IPS DF 6.9 (cell line): ENCODE measurements around the gene FAXC.

Experiments used
- DNase-seq: peaks from one replicate; pipeline ENCODE4 v3.0.0-alpha.2; 2013; ENCODE audit warnings: low read depth, low spot score
- H3K27ac ChIP-seq: one replicate; pipeline ENCODE4 v1.5.1; 2013; ENCODE audit warnings: low read length, control low read depth
- H3K27me3 ChIP-seq: 2 replicates; pipeline ENCODE4 v1.6.1; 2013; ENCODE audit warnings: mild to moderate bottlenecking, low read length; ENCODE audit not compliant: control insufficient read depth, insufficient read depth
- H3K36me3 ChIP-seq: 2 replicates; pipeline ENCODE4 v1.6.1; 2013; ENCODE audit warnings: low read length; ENCODE audit not compliant: control insufficient read depth, insufficient read depth
- H3K4me1 ChIP-seq: 2 replicates; pipeline ENCODE4 v1.6.1; 2013; ENCODE audit warnings: low read length; ENCODE audit not compliant: control insufficient read depth, insufficient read depth
- H3K4me3 ChIP-seq: 2 replicates; pipeline ENCODE4 v1.5.1; 2013; ENCODE audit warnings: mild to moderate bottlenecking, low read length
- H3K9me3 ChIP-seq: 2 replicates; pipeline ENCODE4 v1.6.1; 2013; ENCODE audit warnings: low read length, inconsistent platforms; ENCODE audit not compliant: control insufficient read depth, insufficient read depth
- WGBS: extraction: QIAGEN DNeasy Blood & Tissue Kit; methylation state at CpG from one replicate; pipeline ENCODE4 v1.1.7; 2013; ENCODE audit warnings: mixed read lengths, missing lambda C conversion rate; ENCODE audit not compliant: insufficient read length, insufficient coverage; 5-methylcytosine and 5-hydroxymethylcytosine counted together

The FAXC gene

GRCh38 chr6:99310553-99310952 is 38.9 kb downstream of the FAXC start:
- no peak overlapping the region for H3K4me3 ChIP-seq
- no peak for DNase-seq
- H3K4me1 ChIP-seq = peaks cover 2% of the 10 kb centered on the region
- no peaks in the 10 kb centered on the region for H3K9me3 ChIP-seq
- H3K27me3 ChIP-seq = no peaks in the 10 kb centered on the region
- H3K27ac ChIP-seq = no peak overlapping the region
- WGBS = no CpG with 5 or more reads among the region's 1 CpG
- H3K36me3 ChIP-seq = no peaks in the 10 kb centered on the region

- DNase-seq = no peak
- WGBS = no CpG with 5 or more reads among the region's 4 CpGs
- Histone ChIP-seq H3K27ac (no peak overlapping the region), H3K4me3 (no peak overlapping the region), H3K36me3 (no peaks in the 10 kb centered on the region), H3K9me3 (no peaks in the 10 kb centered on the region), H3K27me3 (no peaks in the 10 kb centered on the region), H3K4me1 (peaks cover 2% of the 10 kb centered on the region)
Observed at GRCh38 chr6:99309557-99309956, 39.9 kb downstream of the FAXC start.

GRCh38 chr6:99308788-99309187 is 40.7 kb downstream of the FAXC start:
- Histone ChIP-seq H3K27me3 (no peaks in the 10 kb centered on the region), H3K36me3 (no peaks in the 10 kb centered on the region), H3K4me1 (peaks cover 2% of the 10 kb centered on the region; the same call in 1 of the 2 replicates), H3K9me3 (no peaks in the 10 kb centered on the region), H3K27ac (no peak overlapping the region), H3K4me3 (no peak overlapping the region)
- WGBS = 100% methylated on average over 1 of the region's 3 CpGs
- no peak for DNase-seq

- Histone ChIP-seq H3K4me1 (peaks cover 2% of the 10 kb centered on the region; the same call in 1 of the 2 replicates), H3K27ac (no peak overlapping the region), H3K27me3 (no peaks in the 10 kb centered on the region), H3K4me3 (no peak overlapping the region), H3K36me3 (no peaks in the 10 kb centered on the region), H3K9me3 (no peaks in the 10 kb centered on the region)
- no CpG with 5 or more reads among the region's 11 CpGs for WGBS
- DNase-seq = no peak
Observed at GRCh38 chr6:99307295-99307907, 42.1 kb downstream of the FAXC start.

GRCh38 chr6:99306341-99306740 is 43.1 kb downstream of the FAXC start:
- H3K4me3 ChIP-seq = no peak overlapping the region
- H3K9me3 ChIP-seq = no peaks in the 10 kb centered on the region
- H3K36me3 ChIP-seq = no peaks in the 10 kb centered on the region
- no peak overlapping the region for H3K27ac ChIP-seq
- peaks cover 2% of the 10 kb centered on the region; the same call in 1 of the 2 replicates for H3K4me1 ChIP-seq
- WGBS = 100% methylated on average over 1 of the region's 3 CpGs
- H3K27me3 ChIP-seq = no peaks in the 10 kb centered on the region
- no peak for DNase-seq

GRCh38 chr6:99305021-99305554 is 44.4 kb downstream of the FAXC start:
- H3K27me3 ChIP-seq = no peaks in the 10 kb centered on the region
- no peaks in the 10 kb centered on the region for H3K36me3 ChIP-seq
- H3K4me3 ChIP-seq = no peak overlapping the region
- H3K27ac ChIP-seq = no peak overlapping the region
- H3K4me1 ChIP-seq = peaks cover 2% of the 10 kb centered on the region; the same call in 1 of the 2 replicates
- DNase-seq = no peak
- no peaks in the 10 kb centered on the region for H3K9me3 ChIP-seq
- no CpG with 5 or more reads among the region's 5 CpGs for WGBS

GRCh38 chr6:99297415-99297814 is 52.1 kb downstream of the FAXC start:
- Histone ChIP-seq H3K36me3 (no peaks in the 10 kb centered on the region), H3K4me1 (no peaks in the 10 kb centered on the region), H3K9me3 (no peaks in the 10 kb centered on the region), H3K27ac (no peak overlapping the region), H3K27me3 (no peaks in the 10 kb centered on the region), H3K4me3 (no peak overlapping the region)
- DNase-seq = no peak
- WGBS = no CpG with 5 or more reads among the region's 5 CpGs

GRCh38 chr6:99297006-99297405 is 52.5 kb downstream of the FAXC start:
- Histone ChIP-seq H3K4me1 (no peaks in the 10 kb centered on the region), H3K27me3 (no peaks in the 10 kb centered on the region), H3K4me3 (no peak overlapping the region), H3K27ac (no peak overlapping the region), H3K9me3 (no peaks in the 10 kb centered on the region), H3K36me3 (no peaks in the 10 kb centered on the region)
- WGBS = no CpG with 5 or more reads among the region's 1 CpG
- no peak for DNase-seq

- no peak overlapping the region for H3K27ac ChIP-seq
- H3K36me3 ChIP-seq = no peaks in the 10 kb centered on the region
- no peaks in the 10 kb centered on the region for H3K9me3 ChIP-seq
- no peaks in the 10 kb centered on the region for H3K27me3 ChIP-seq
- no peak overlapping the region for H3K4me3 ChIP-seq
- no CpG with 5 or more reads among the region's 5 CpGs for WGBS
- no peaks in the 10 kb centered on the region for H3K4me1 ChIP-seq
- no peak for DNase-seq
Observed at GRCh38 chr6:99296261-99296660, 53.2 kb downstream of the FAXC start.

- Histone ChIP-seq H3K9me3 (no peaks in the 10 kb centered on the region), H3K36me3 (no peaks in the 10 kb centered on the region; the same call in 1 of the 2 replicates), H3K27me3 (no peaks in the 10 kb centered on the region), H3K4me3 (no peak overlapping the region), H3K27ac (no peak overlapping the region), H3K4me1 (no peaks in the 10 kb centered on the region)
- no peak for DNase-seq
- WGBS = no CpG with 5 or more reads among the region's 3 CpGs
Observed at GRCh38 chr6:99295276-99295675, 54.2 kb downstream of the FAXC start.

GRCh38 chr6:99294786-99295185 is 54.7 kb downstream of the FAXC start:
- no peak overlapping the region for H3K27ac ChIP-seq
- H3K36me3 ChIP-seq = no peaks in the 10 kb centered on the region; the same call in 1 of the 2 replicates
- H3K4me3 ChIP-seq = no peak overlapping the region
- WGBS = no CpG with 5 or more reads among the region's 6 CpGs
- DNase-seq = no peak
- H3K9me3 ChIP-seq = no peaks in the 10 kb centered on the region
- no peaks in the 10 kb centered on the region for H3K27me3 ChIP-seq
- no peaks in the 10 kb centered on the region for H3K4me1 ChIP-seq
